Gastroesophageal sphincter (tissue), 4 donors: Measurements from ENCODE around the gene PLCH2. TPM values are rescaled to one million over a fixed set of nuclear protein-coding genes. Genes with fewer than 3 reads are reported as not detected.

Source experiments
- ATAC-seq: fragments of 150-250 bp; one replicate; pipeline ENCODE4 v1.9.1; 2016; ENCODE audit warnings: mild to moderate bottlenecking, moderate library complexity
- H3K27ac ChIP-seq, 4 donors: fragments of 200-600 bp; sonication (generic) in 3 of 4; 1 replicate in 3 of 4; 2 replicates in 1 of 4; pipeline ENCODE4 v1.5.1; 2016 to 2019
- H3K27me3 ChIP-seq: fragments of 200-600 bp; sonication (generic); one replicate; pipeline ENCODE4 v1.5.1; 2019
- H3K36me3 ChIP-seq, 2 donors: fragments of 200-600 bp; sonication (generic); one replicate each; pipeline ENCODE4 v1.5.1; 2019; ENCODE audit warnings: control low read depth in 1 of 2
- H3K4me1 ChIP-seq, 3 donors: fragments of 200-600 bp; sonication (generic); 1 replicate in 2 of 3; 2 replicates in 1 of 3; pipeline ENCODE4 v1.5.1; 2016 to 2019; ENCODE audit warnings: control low read depth in 2 of 3
- H3K4me3 ChIP-seq, 2 donors: fragments of 200-600 bp; sonication (generic); one replicate each; pipeline ENCODE4 v1.5.1; 2019; ENCODE audit warnings: mild to moderate bottlenecking in 1 of 2, moderate library complexity in 1 of 2
- H3K9me3 ChIP-seq, 3 donors: fragments of 200-600 bp; sonication (generic); one replicate each; pipeline ENCODE4 v1.5.1; 2017 to 2019; ENCODE audit warnings: control low read depth in 2 of 3
- EP300 ChIP-seq: sonication (generic); formaldehyde crosslinking; IDR thresholded peaks from one replicate; pipeline ENCODE4 v1.6.1; 2017; ENCODE audit warnings: antibody characterized with exemption, mild to moderate bottlenecking
- POLR2A ChIP-seq, 2 donors: fragments of 450-650 bp; IDR thresholded peaks; one replicate each; pipeline ENCODE4 v1.6.1; 2017; ENCODE audit warnings: antibody characterized with exemption in 2 of 2, mild to moderate bottlenecking in 2 of 2, moderate library complexity in 1 of 2
- POLR2AphosphoS5 ChIP-seq: sonication (generic); formaldehyde crosslinking; IDR thresholded peaks from one replicate; pipeline ENCODE4 v1.6.1; 2017; ENCODE audit warnings: antibody characterized with exemption
- WGBS, 2 donors: methylation state at CpG; one replicate each; pipeline ENCODE4 v1.1.5; 2018; ENCODE audit warnings: low coverage in 1 of 2; 5-methylcytosine and 5-hydroxymethylcytosine counted together
- total RNA-seq, 4 donors: library from RNA; depleted of rRNA; stranded (reverse); fragments of >200 nt; gene quantifications; one replicate each; pipeline ENCODE4 v1.1.0, GENCODE V29; 2016
- TF ChIP-seq, protein P1 (sequence below), 4 experiments: fragments of 200-600 bp in 2 of 4; fragments of 450-650 bp in 2 of 4; sonication (generic) in 1 of 4; IDR thresholded peaks; one replicate each; pipeline ENCODE4 v1.5.1; 2017 to 2019; ENCODE audit warnings: antibody characterized with exemption in 4 of 4, mild to moderate bottlenecking in 2 of 4, moderate library complexity in 2 of 4

PLCH2 gene
- total RNA-seq, 4 donors from 2014 or later = under 0.01 to 0.72 (median 0.15) TPM

DNA sequence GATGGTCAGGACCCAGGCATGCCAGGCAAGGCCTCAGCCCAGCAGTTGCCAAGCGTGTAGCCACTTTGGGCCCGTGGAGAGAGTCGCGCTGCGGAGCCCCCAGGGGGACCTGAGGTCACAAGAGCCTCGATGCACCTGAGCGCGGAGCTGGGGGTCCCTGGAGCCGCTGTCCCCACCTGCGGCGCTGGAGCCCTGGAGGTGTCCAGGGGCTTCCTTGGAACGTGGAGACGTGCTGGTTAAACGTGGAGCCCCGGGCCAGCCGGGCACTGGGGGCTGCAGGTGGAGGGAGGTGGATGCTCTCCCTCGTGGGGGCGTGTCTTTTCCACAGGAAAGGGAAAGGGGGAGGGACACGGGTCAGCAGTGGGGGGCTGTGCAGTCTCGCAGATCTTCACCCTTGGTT is 3.1 kb downstream of the PLCH2 start:
- Histone ChIP-seq H3K4me1 (no peaks in the 10 kb centered on the region), H3K4me3 (no peak overlapping the region), H3K9me3 (no peaks in the 10 kb centered on the region), H3K27ac (no peak overlapping the region), H3K27me3 (peaks cover 31% of the 10 kb centered on the region), H3K36me3 (no peaks in the 10 kb centered on the region)
- no CpG with 5 or more reads among the region's 20 CpGs for WGBS, 2 donors
- TF ChIP-seq, protein P1, sequence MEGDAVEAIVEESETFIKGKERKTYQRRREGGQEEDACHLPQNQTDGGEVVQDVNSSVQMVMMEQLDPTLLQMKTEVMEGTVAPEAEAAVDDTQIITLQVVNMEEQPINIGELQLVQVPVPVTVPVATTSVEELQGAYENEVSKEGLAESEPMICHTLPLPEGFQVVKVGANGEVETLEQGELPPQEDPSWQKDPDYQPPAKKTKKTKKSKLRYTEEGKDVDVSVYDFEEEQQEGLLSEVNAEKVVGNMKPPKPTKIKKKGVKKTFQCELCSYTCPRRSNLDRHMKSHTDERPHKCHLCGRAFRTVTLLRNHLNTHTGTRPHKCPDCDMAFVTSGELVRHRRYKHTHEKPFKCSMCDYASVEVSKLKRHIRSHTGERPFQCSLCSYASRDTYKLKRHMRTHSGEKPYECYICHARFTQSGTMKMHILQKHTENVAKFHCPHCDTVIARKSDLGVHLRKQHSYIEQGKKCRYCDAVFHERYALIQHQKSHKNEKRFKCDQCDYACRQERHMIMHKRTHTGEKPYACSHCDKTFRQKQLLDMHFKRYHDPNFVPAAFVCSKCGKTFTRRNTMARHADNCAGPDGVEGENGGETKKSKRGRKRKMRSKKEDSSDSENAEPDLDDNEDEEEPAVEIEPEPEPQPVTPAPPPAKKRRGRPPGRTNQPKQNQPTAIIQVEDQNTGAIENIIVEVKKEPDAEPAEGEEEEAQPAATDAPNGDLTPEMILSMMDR (IDR thresholded peaks at IDR 0.05) = no peak
- no peak for ATAC-seq

DNA sequence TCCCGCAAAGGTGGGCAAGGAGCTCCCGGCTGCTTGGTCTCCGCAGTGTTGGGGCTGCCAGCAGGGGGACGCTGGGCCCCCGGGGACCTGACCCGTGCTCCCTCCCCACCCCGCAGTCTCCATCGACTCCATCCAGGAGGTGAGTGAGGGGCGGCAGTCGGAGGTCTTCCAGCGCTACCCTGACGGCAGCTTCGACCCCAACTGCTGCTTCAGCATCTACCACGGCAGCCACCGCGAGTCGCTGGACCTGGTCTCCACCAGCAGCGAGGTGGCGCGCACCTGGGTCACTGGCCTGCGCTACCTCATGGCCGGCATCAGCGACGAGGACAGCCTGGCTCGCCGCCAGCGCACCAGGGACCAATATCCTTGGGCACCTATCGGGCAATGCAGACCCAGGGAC is 3.5 kb downstream of the PLCH2 start:
- no peak overlapping the region for H3K4me3 ChIP-seq
- H3K9me3 ChIP-seq = no peaks in the 10 kb centered on the region
- H3K27me3 ChIP-seq = peaks cover 31% of the 10 kb centered on the region
- no peaks in the 10 kb centered on the region for H3K36me3 ChIP-seq
- WGBS, 2 donors = no CpG with 5 or more reads among the region's 28 CpGs
- H3K27ac ChIP-seq = no peak overlapping the region
- TF ChIP-seq POLR2AphosphoS5 (no peak), POLR2A (IDR thresholded peaks at IDR 0.05) (no peak), EP300 (no peak)
- TF ChIP-seq, protein P1 (IDR thresholded peaks at IDR 0.05) = no peak
- ATAC-seq = no peak
- no peaks in the 10 kb centered on the region for H3K4me1 ChIP-seq

DNA sequence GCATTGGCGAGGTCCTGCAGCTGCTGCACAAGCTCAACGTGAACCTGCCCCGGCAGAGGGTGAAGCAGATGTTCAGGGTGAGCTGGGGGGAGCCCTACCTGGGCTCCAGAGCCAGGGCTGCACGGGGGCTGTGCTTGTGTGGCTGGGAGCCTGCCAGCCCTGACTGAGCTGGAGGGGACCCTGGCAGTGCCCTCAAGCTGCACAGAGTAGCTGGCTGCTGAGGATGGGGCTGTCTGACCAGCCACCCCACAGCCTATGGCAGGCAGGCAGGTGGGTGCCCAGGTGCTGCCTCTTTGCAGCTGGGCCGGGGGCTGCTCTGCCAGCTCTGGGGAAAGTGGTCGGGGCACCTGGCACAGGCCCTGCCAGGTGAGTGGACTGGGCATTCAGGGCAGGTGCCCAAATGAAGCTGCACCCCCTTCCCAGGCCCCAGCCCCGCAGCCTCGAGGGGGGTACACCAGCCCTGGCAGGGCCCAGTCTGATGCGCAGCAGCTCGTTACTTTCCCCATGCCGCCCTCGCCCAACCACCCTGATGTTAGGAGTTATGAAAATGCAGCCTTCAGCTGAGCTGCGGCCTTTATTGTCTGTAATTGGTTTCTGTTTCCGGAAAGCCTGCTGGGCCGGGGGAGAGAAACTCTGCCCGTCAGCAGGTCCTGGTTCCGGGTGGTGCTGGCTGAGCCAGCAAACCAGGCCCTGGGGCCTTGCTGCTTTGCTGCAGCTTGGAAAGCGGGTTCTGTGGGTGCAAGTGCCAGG is 4.3 kb downstream of the PLCH2 start:
- 88% methylated on average over 3 of the region's 18 CpGs; no CpG with 5 or more reads in 1 of the 2 donors for WGBS, 2 donors
- peaks cover 31% of the 10 kb centered on the region for H3K27me3 ChIP-seq
- no peaks in the 10 kb centered on the region for H3K36me3 ChIP-seq
- no peak overlapping the region for H3K27ac ChIP-seq
- TF ChIP-seq POLR2AphosphoS5 = no peak
- no peak for TF ChIP-seq POLR2A (IDR thresholded peaks at IDR 0.05)
- no peak for TF ChIP-seq EP300
- TF ChIP-seq, protein P1 (IDR thresholded peaks at IDR 0.05) = no peak
- no peak for ATAC-seq
- H3K9me3 ChIP-seq = no peaks in the 10 kb centered on the region
- no peak overlapping the region for H3K4me3 ChIP-seq
- no peaks in the 10 kb centered on the region for H3K4me1 ChIP-seq

DNA sequence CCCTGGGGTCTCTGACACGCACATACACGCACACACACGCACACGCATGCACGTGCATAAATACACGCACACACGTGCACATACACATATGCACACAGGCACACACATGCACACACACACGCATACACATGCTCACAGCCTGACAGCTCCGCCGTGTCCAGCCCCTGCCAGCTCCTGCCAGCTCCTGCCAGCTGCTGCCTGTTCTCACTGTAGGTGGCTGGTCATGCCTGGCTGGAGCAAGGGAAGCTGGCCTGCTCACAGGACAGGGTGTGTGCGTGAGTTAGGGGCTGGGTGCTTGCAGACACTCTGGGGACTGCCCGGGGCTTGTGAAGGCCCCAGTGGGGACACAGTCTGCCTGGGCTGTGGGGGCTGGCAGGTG is 4.9 kb downstream of the PLCH2 start:
- Histone ChIP-seq H3K27ac (no peak overlapping the region), H3K9me3 (no peaks in the 10 kb centered on the region), H3K4me3 (no peak overlapping the region), H3K27me3 (peaks cover 30% of the 10 kb centered on the region), H3K4me1 (no peaks in the 10 kb centered on the region), H3K36me3 (no peaks in the 10 kb centered on the region)
- no peak for ATAC-seq
- no peak for TF ChIP-seq POLR2AphosphoS5
- no peak for TF ChIP-seq EP300
- TF ChIP-seq, protein P1 (IDR thresholded peaks at IDR 0.05) = no peak
- TF ChIP-seq POLR2A (IDR thresholded peaks at IDR 0.05) = no peak
- no CpG with 5 or more reads among the region's 12 CpGs for WGBS, 2 donors

DNA sequence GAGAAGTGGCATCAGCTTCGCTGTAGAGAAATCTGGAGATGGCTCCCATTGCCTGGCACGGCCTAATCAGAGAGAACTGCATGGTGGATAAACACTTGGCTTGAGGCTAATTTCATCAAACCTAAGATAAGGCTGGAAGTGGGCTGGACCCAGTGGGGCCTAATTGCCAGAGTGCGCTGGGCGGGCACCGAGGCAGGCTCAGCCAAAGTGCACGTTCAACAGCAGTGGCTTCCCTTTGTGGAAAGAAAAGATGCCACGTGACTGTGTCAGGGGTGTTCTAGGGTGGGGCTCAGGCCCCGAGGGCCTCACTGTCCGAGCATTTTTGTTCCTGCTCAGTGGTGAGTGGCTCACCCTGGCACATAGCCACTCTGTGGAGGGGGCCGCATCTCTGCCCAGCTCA is 5.8 kb downstream of the PLCH2 start:
- no peak for ATAC-seq
- Histone ChIP-seq H3K9me3 (no peaks in the 10 kb centered on the region), H3K4me3 (no peak overlapping the region), H3K27ac (no peak overlapping the region), H3K27me3 (peaks cover 21% of the 10 kb centered on the region), H3K36me3 (no peaks in the 10 kb centered on the region), H3K4me1 (no peaks in the 10 kb centered on the region)
- 74% methylated on average over 4 of the region's 10 CpGs; no CpG with 5 or more reads in 1 of the 2 donors for WGBS, 2 donors
- TF ChIP-seq, protein P1 (IDR thresholded peaks at IDR 0.05) = no peak
- TF ChIP-seq POLR2A (IDR thresholded peaks at IDR 0.05) (no peak), EP300 (no peak), POLR2AphosphoS5 (no peak)
